T-cell (primary cell): ENCODE data around the gene FTMT. TPM values are rescaled to one million over a fixed set of nuclear protein-coding genes. Genes with fewer than 3 reads are reported as not detected.
"Not testable (repeated sequence)": the region's sequence is repeated elsewhere in the genome, so short reads cannot be mapped to it uniquely, and the experiment has no call there.

Experiments used
- ATAC-seq, 4 experiments: fragments of 200-7000 bp in 3 of 4; fragments of 150-1000 bp in 1 of 4; cut with Tn5 transposase; replicated peaks in 1 of 4; 1 replicate in 3 of 4; 2 replicates in 1 of 4; pipeline ENCODE4 v1.10.0; 2021; ENCODE audit warnings: moderate library complexity in 3 of 4, mild to moderate bottlenecking in 2 of 4, moderate number of reproducible peaks in 1 of 4
- CTCF ChIA-PET, 2 donors: fragments of 300-600 bp; sonication (Branson Sonifier 250); formaldehyde crosslinking; loops; one replicate each; lab custom pipeline; 2022; ENCODE audit warnings: antibody characterized with exemption in 2 of 2; lab: Charles Lee
- POLR2A ChIA-PET, 2 donors: fragments of 300-600 bp; sonication (Branson Sonifier 250); formaldehyde crosslinking; loops; one replicate each; lab custom pipeline; 2022; ENCODE audit warnings: antibody characterized with exemption in 2 of 2; lab: Charles Lee
- DNase-seq, 35 experiments: peaks; one replicate each; pipeline versions ENCODE4 v3.0.0 to v3.0.0-alpha.2; 2013 to 2023
- H3K27ac ChIP-seq: one replicate; pipeline ENCODE4 v1.5.1; 2013; ENCODE audit warnings: low read length
- H3K27me3 ChIP-seq, 2 experiments: replicated peaks in 1 of 2; 1 replicate in 1 of 2; 2 replicates in 1 of 2; pipeline versions ENCODE4 v1.6.1 to v1.7.0; 2013; ENCODE audit warnings: low read length in 1 of 2, mixed read lengths in 1 of 2; ENCODE audit not compliant: control insufficient read depth in 2 of 2, insufficient read depth in 2 of 2; ENCODE audit errors: extremely low read depth in 1 of 2
- H3K36me3 ChIP-seq, 2 donors: 1 replicate in 1 of 2; 2 replicates in 1 of 2; pipeline versions ENCODE4 v1.6.1 to v1.7.0; 2013; ENCODE audit warnings: low read length in 1 of 2; ENCODE audit not compliant: control insufficient read depth in 2 of 2, insufficient read depth in 1 of 2; ENCODE audit errors: extremely low read depth in 1 of 2
- H3K4me1 ChIP-seq, 2 experiments: 1 replicate in 1 of 2; 2 replicates in 1 of 2; pipeline versions ENCODE4 v1.6.1 to v1.7.0; 2013; ENCODE audit warnings: low read length in 2 of 2, mixed read lengths in 1 of 2; ENCODE audit not compliant: insufficient read depth in 2 of 2, control insufficient read depth in 1 of 2; ENCODE audit errors: extremely low read depth in 1 of 2
- H3K4me3 ChIP-seq, 2 donors: 1 replicate in 1 of 2; 2 replicates in 1 of 2; pipeline versions ENCODE4 v1.5.1 to v1.7.0; 2013; ENCODE audit warnings: mild to moderate bottlenecking in 2 of 2, low read length in 1 of 2, moderate library complexity in 1 of 2; ENCODE audit not compliant: control insufficient read depth in 1 of 2; ENCODE audit errors: extremely low read depth in 1 of 2
- H3K9me3 ChIP-seq: 2 replicates; pipeline ENCODE4 v1.7.0; 2013
- H3K27ac Mint-ChIP-seq, 2 donors: one replicate each; pipeline ENCODE4 v1.8.0; 2020 to 2021; ENCODE audit warnings: mild to moderate bottlenecking in 2 of 2, mixed read lengths in 2 of 2
- H3K27me3 Mint-ChIP-seq, 2 donors: one replicate each; pipeline ENCODE4 v1.8.0; 2021 to 2022; ENCODE audit warnings: mixed read lengths in 2 of 2
- H3K36me3 Mint-ChIP-seq: one replicate; pipeline ENCODE4 v1.8.0; 2021; ENCODE audit warnings: mixed read lengths
- H3K4me1 Mint-ChIP-seq, 3 donors: one replicate each; pipeline ENCODE4 v1.8.0; 2020 to 2022; ENCODE audit warnings: mixed read lengths in 3 of 3, mild to moderate bottlenecking in 1 of 3
- H3K4me3 Mint-ChIP-seq, 3 donors: one replicate each; pipeline ENCODE4 v1.8.0; 2020 to 2022; ENCODE audit warnings: mild to moderate bottlenecking in 3 of 3, mixed read lengths in 3 of 3, moderate library complexity in 3 of 3
- H3K9me3 Mint-ChIP-seq, 3 donors: one replicate each; pipeline ENCODE4 v1.8.0; 2020 to 2022; ENCODE audit warnings: mixed read lengths in 3 of 3
- WGBS: methylation state at CpG from one replicate; pipeline ENCODE4 v1.1.5; 2013; ENCODE audit warnings: missing lambda C conversion rate; ENCODE audit not compliant: insufficient coverage; 5-methylcytosine and 5-hydroxymethylcytosine counted together
- total RNA-seq, 35 experiments: library from RNA in 6 of 35; stranded (reverse) in 6 of 35; fragments of 120-200 nt in 1 of 35; gene quantifications; one replicate each; pipeline versions ENCODE4 v1.2.1 to v1.2.4 and lab custom pipeline; 2013 to 2026

The FTMT gene
- total RNA-seq (not detected), total RNA-seq (lab: John Stamatoyannopoulos, UW) (0 to 0.09 (median 0) reads per million in 29 experiments)
- total RNA-seq (2013) = not detected

- DNase-seq = no peak
Measured at GRCh38 chr5:121851643-121852574, at the start of gene FTMT. Gene FTMT (plus strand): TSS chr5:121851882. CDS start chr5:121851964, 82 bp downstream.

GRCh38 chr5:121805251-121805650 is 46.4 kb upstream of the FTMT start:
- H3K4me3 ChIP-seq, CTCF ChIA-PET, DNase-seq, H3K27ac ChIP-seq, H3K36me3 ChIP-seq, H3K27me3 ChIP-seq, H3K4me1 Mint-ChIP-seq, H3K36me3 Mint-ChIP-seq, H3K9me3 ChIP-seq, H3K27ac Mint-ChIP-seq, POLR2A ChIA-PET, H3K4me3 Mint-ChIP-seq, ATAC-seq, H3K4me1 ChIP-seq, H3K27me3 Mint-ChIP-seq: not testable (repeated sequence)
- H3K9me3 Mint-ChIP-seq = peaks cover 9 to 24% (median 20%) of the 10 kb centered on the region in 3 donors
- WGBS = no CpG with 5 or more reads among the region's 2 CpGs

More at GRCh38 chr5:121851643-121852574, at the start of gene FTMT:
- H3K36me3 ChIP-seq = no peaks in the 10 kb centered on the region
- H3K36me3 Mint-ChIP-seq = no peaks in the 10 kb centered on the region
- ChIA-PET POLR2A (no interaction called here), CTCF (no interaction called here)
- H3K9me3 ChIP-seq = no peaks in the 10 kb centered on the region
- no peaks in the 10 kb centered on the region for H3K4me1 ChIP-seq
- 94% methylated on average over 77 of the region's 77 CpGs for WGBS
- no peak within 1 kb of the TSS for H3K4me3 Mint-ChIP-seq
- H3K27me3 Mint-ChIP-seq = no peaks in the 10 kb centered on the region
- ATAC-seq = no peak
- H3K27ac Mint-ChIP-seq = no peak within 1 kb of the TSS
- H3K27ac ChIP-seq = no peak within 1 kb of the TSS
- H3K4me1 Mint-ChIP-seq = no peaks in the 10 kb centered on the region
- H3K9me3 Mint-ChIP-seq = peaks cover 0 to 2% (median 0%) of the 10 kb centered on the region in 3 donors
- H3K4me3 ChIP-seq = no peak within 1 kb of the TSS
- no peaks in the 10 kb centered on the region for H3K27me3 ChIP-seq

GRCh38 chr5:121805911-121806310 is 45.8 kb upstream of the FTMT start:
- no peak for DNase-seq
- Mint-ChIP-seq H3K4me1 (no peaks in the 10 kb centered on the region), H3K27ac (no peak overlapping the region), H3K36me3 (no peaks in the 10 kb centered on the region), H3K9me3 (peaks cover 14 to 28% (median 21%) of the 10 kb centered on the region in 3 donors), H3K27me3 (no peaks in the 10 kb centered on the region), H3K4me3 (no peak overlapping the region)
- Histone ChIP-seq H3K36me3 (no peaks in the 10 kb centered on the region), H3K9me3 (no peaks in the 10 kb centered on the region), H3K4me1 (no peaks in the 10 kb centered on the region), H3K27me3 (no peaks in the 10 kb centered on the region), H3K27ac (no peak overlapping the region), H3K4me3 (no peak overlapping the region)
- no peak for ATAC-seq
- CTCF ChIA-PET = no interaction called here
- WGBS = 83% methylated on average over 1 of the region's 4 CpGs
- POLR2A ChIA-PET = no interaction called here

GRCh38 chr5:121816164-121816563 is 35.5 kb upstream of the FTMT start:
- ATAC-seq = no peak
- Histone ChIP-seq H3K27me3 (no peaks in the 10 kb centered on the region), H3K9me3 (no peaks in the 10 kb centered on the region), H3K27ac (no peak overlapping the region), H3K4me3 (no peak overlapping the region), H3K4me1 (no peaks in the 10 kb centered on the region), H3K36me3 (no peaks in the 10 kb centered on the region)
- POLR2A ChIA-PET = no interaction called here
- Mint-ChIP-seq H3K27ac (no peak overlapping the region), H3K4me3 (no peak overlapping the region), H3K9me3 (peaks cover 0 to 10% (median 8%) of the 10 kb centered on the region in 3 donors), H3K4me1 (no peaks in the 10 kb centered on the region), H3K36me3 (no peaks in the 10 kb centered on the region), H3K27me3 (no peaks in the 10 kb centered on the region)
- no peak for DNase-seq
- CTCF ChIA-PET = interaction anchor here in 1 of 2 donors (1.0 kb wide), 1 partner anchor 50 kb away, joined by 3 read pairs; no protein-coding TSS in a partner anchor

- Histone ChIP-seq H3K9me3 (no peaks in the 10 kb centered on the region), H3K36me3 (no peaks in the 10 kb centered on the region), H3K4me1 (no peaks in the 10 kb centered on the region), H3K27ac (no peak overlapping the region), H3K27me3 (no peaks in the 10 kb centered on the region), H3K4me3 (no peak overlapping the region)
- WGBS = 87% methylated on average over 2 of the region's 5 CpGs
- Mint-ChIP-seq H3K27me3 (no peaks in the 10 kb centered on the region), H3K36me3 (no peaks in the 10 kb centered on the region), H3K9me3 (peaks cover 0 to 10% (median 2%) of the 10 kb centered on the region in 3 donors), H3K27ac (no peak overlapping the region), H3K4me3 (no peak overlapping the region), H3K4me1 (no peaks in the 10 kb centered on the region)
- ChIA-PET CTCF (no interaction called here), POLR2A (no interaction called here)
- no peak for DNase-seq
- no peak for ATAC-seq
Measured at GRCh38 chr5:121819682-121820261, 31.9 kb upstream of the FTMT start.

GRCh38 chr5:121833617-121834016 is 18.1 kb upstream of the FTMT start:
- no peaks in the 10 kb centered on the region for H3K36me3 Mint-ChIP-seq
- peaks cover 3 to 4% of the 10 kb centered on the region in 2 donors for H3K27me3 Mint-ChIP-seq
- H3K4me3 ChIP-seq = no peak overlapping the region
- no peak for ATAC-seq
- no peak overlapping the region for H3K27ac ChIP-seq
- ChIA-PET CTCF (no interaction called here), POLR2A (no interaction called here)
- WGBS = no CpG with 5 or more reads among the region's 1 CpG
- no peaks in the 10 kb centered on the region for H3K4me1 ChIP-seq
- no peaks in the 10 kb centered on the region for H3K4me1 Mint-ChIP-seq
- H3K27ac Mint-ChIP-seq = no peak overlapping the region
- no peak for DNase-seq
- no peaks in the 10 kb centered on the region for H3K36me3 ChIP-seq
- H3K9me3 Mint-ChIP-seq = peaks cover 0 to 7% (median 0%) of the 10 kb centered on the region in 3 donors
- no peak overlapping the region for H3K4me3 Mint-ChIP-seq
- no peaks in the 10 kb centered on the region for H3K9me3 ChIP-seq
- H3K27me3 ChIP-seq = no peaks in the 10 kb centered on the region
